ENCODE results near the gene EIF3D.

The EIF3D gene

GRCh38 chr22:36563001-36563400, 34.0 kb upstream of the EIF3D start:
- ATAC-seq (ENCODE audit: insufficient read depth, low read depth) (no peak), DNase-seq (no peak)
- peaks cover 19% of the 10 kb centered on the region for H3K27me3 ChIP-seq (ENCODE audit: insufficient read depth, low read length, poor library complexity)
- H3K4me2 ChIP-seq (ENCODE audit: insufficient read depth, low read length), result no peak overlapping the region
- H3K36me3 ChIP-seq (ENCODE audit: insufficient read depth, low read length), result no peaks in the 10 kb centered on the region
- H3K4me3 ChIP-seq (ENCODE audit: low read depth in 1 of 2, low read length in 2 of 2), result no peak overlapping the region
- no peak overlapping the region for H3K27ac ChIP-seq (ENCODE audit: low read length)
- no peaks in the 10 kb centered on the region for H3K9me3 ChIP-seq (ENCODE audit: insufficient read depth, low read length, severe bottlenecking)
- H2AFZ ChIP-seq (ENCODE audit: low read depth, low read length), result no peak overlapping the region
- H3K4me1 ChIP-seq (ENCODE audit: insufficient read depth, low read length), result no peaks in the 10 kb centered on the region
- H3K79me2 ChIP-seq (ENCODE audit: insufficient read depth, low read length), result no peaks in the 10 kb centered on the region
- H3K9ac ChIP-seq (ENCODE audit: low read depth, low read length), result no peak overlapping the region
- H4K20me1 ChIP-seq (ENCODE audit: insufficient read depth, low read length), result no peaks in the 10 kb centered on the region
- TF ChIP-seq CTCF (IDR thresholded peaks at IDR 0.05; ENCODE audit: borderline replicate concordance, extremely low read depth, low read length, poor library complexity, severe bottlenecking) (no peak), EZH2 (IDR thresholded peaks at IDR 0.05; ENCODE audit: borderline replicate concordance, low read depth, low read length, severe bottlenecking) (no peak)

- Histone ChIP-seq H3K79me2 (ENCODE audit: insufficient read depth, low read length) (no peaks in the 10 kb centered on the region), H3K9me3 (ENCODE audit: insufficient read depth, low read length, severe bottlenecking) (no peaks in the 10 kb centered on the region), H2AFZ (ENCODE audit: low read depth, low read length) (no peak overlapping the region), H3K27ac (ENCODE audit: low read length) (no peak overlapping the region), H4K20me1 (ENCODE audit: insufficient read depth, low read length) (no peaks in the 10 kb centered on the region), H3K4me1 (ENCODE audit: insufficient read depth, low read length) (no peaks in the 10 kb centered on the region), H3K36me3 (ENCODE audit: insufficient read depth, low read length) (no peaks in the 10 kb centered on the region), H3K4me2 (ENCODE audit: insufficient read depth, low read length) (no peak overlapping the region), H3K9ac (ENCODE audit: low read depth, low read length) (no peak overlapping the region), H3K4me3 (ENCODE audit: low read depth in 1 of 2, low read length in 2 of 2) (no peak overlapping the region), H3K27me3 (ENCODE audit: insufficient read depth, low read length, poor library complexity) (peaks cover 19% of the 10 kb centered on the region)
- ATAC-seq (ENCODE audit: insufficient read depth, low read depth) (no peak), DNase-seq (no peak)
- TF ChIP-seq EZH2 (IDR thresholded peaks at IDR 0.05; ENCODE audit: borderline replicate concordance, low read depth, low read length, severe bottlenecking), result no peak
- no peak for TF ChIP-seq CTCF (IDR thresholded peaks at IDR 0.05; ENCODE audit: borderline replicate concordance, extremely low read depth, low read length, poor library complexity, severe bottlenecking)
Measured at GRCh38 chr22:36562261-36562835, 33.4 kb upstream of the EIF3D start.

- DNase-seq (no peak), ATAC-seq (ENCODE audit: insufficient read depth, low read depth) (no peak)
- H2AFZ ChIP-seq (ENCODE audit: low read depth, low read length), result no peak overlapping the region
- no peak overlapping the region for H3K9ac ChIP-seq (ENCODE audit: low read depth, low read length)
- peaks cover 14% of the 10 kb centered on the region for H3K27me3 ChIP-seq (ENCODE audit: insufficient read depth, low read length, poor library complexity)
- H3K27ac ChIP-seq (ENCODE audit: low read length), result no peak overlapping the region
- no peaks in the 10 kb centered on the region for H4K20me1 ChIP-seq (ENCODE audit: insufficient read depth, low read length)
- no peaks in the 10 kb centered on the region for H3K9me3 ChIP-seq (ENCODE audit: insufficient read depth, low read length, severe bottlenecking)
- no peak overlapping the region for H3K4me3 ChIP-seq (ENCODE audit: low read depth in 1 of 2, low read length in 2 of 2)
- H3K4me1 ChIP-seq (ENCODE audit: insufficient read depth, low read length), result no peaks in the 10 kb centered on the region
- no peaks in the 10 kb centered on the region for H3K36me3 ChIP-seq (ENCODE audit: insufficient read depth, low read length)
- no peaks in the 10 kb centered on the region for H3K79me2 ChIP-seq (ENCODE audit: insufficient read depth, low read length)
- no peak overlapping the region for H3K4me2 ChIP-seq (ENCODE audit: insufficient read depth, low read length)
- TF ChIP-seq EZH2 (IDR thresholded peaks at IDR 0.05; ENCODE audit: borderline replicate concordance, low read depth, low read length, severe bottlenecking) (no peak), CTCF (IDR thresholded peaks at IDR 0.05; ENCODE audit: borderline replicate concordance, extremely low read depth, low read length, poor library complexity, severe bottlenecking) (no peak)
Measured at GRCh38 chr22:36561291-36561811, 32.4 kb upstream of the EIF3D start.
